ENCODE results near the gene TAF9B. TPM values are rescaled to one million over a fixed set of nuclear protein-coding genes. Genes with fewer than 3 reads are reported as not detected.
A peak's percentile ranks its signal among the peaks of the same experiment; 100 is the strongest.

TAF9B gene
- total and polyA plus RNA-seq, 5 donors from 2014 or later = 13.9 to 39.1 (median 36.6) TPM

- H3K36me3 ChIP-seq (ENCODE audit: control insufficient read depth, insufficient read depth, low read length) = peaks cover 47% of the 10 kb centered on the region
- no peak for ATAC-seq (ENCODE audit: low read depth in 2 of 2)
Observed at GRCh38 chrX:78111140-78111931, 28.1 kb downstream of the TAF9B start.

GRCh38 chrX:78109458-78109857 is 30.0 kb downstream of the TAF9B start:
- Histone ChIP-seq H3K4me1 (ENCODE audit: control insufficient read depth, insufficient read depth, low read length, poor library complexity, severe bottlenecking) (peaks cover 48% of the 10 kb centered on the region), H3K4me3 (ENCODE audit: low read depth, low read length) (peak overlapping the region; percentile 94), H3K9me3 (ENCODE audit: control insufficient read depth in 2 of 2, low read length in 2 of 2) (no peaks in the 10 kb centered on the region), H3K36me3 (ENCODE audit: control insufficient read depth, insufficient read depth, low read length) (peaks cover 28% of the 10 kb centered on the region), H3K27me3 (ENCODE audit: control insufficient read depth, insufficient read depth, low read length) (no peaks in the 10 kb centered on the region), H3K27ac (ENCODE audit: insufficient read depth, low read length, poor library complexity, severe bottlenecking) (no peak overlapping the region)
- H3K36me3 Mint-ChIP-seq = peaks cover 11% of the 10 kb centered on the region
- H3K27me3 Mint-ChIP-seq = no peaks in the 10 kb centered on the region
- no peak for DNase-seq
- peak overlapping the region in 3 of 4 donors; percentile 51 to 93 (median 74) for H3K4me3 Mint-ChIP-seq
- peak overlapping the region in 2 of 3 donors; percentile 70 to 93 for H3K27ac Mint-ChIP-seq
- no peaks in the 10 kb centered on the region for H3K9me3 Mint-ChIP-seq
- peaks cover 30 to 71% (median 42%) of the 10 kb centered on the region in 4 donors for H3K4me1 Mint-ChIP-seq
- ATAC-seq (ENCODE audit: low read depth in 2 of 2) = no peak

More at GRCh38 chrX:78111140-78111931, 28.1 kb downstream of the TAF9B start:
- Mint-ChIP-seq H3K36me3 (peaks cover 21% of the 10 kb centered on the region), H3K4me1 (peaks cover 24 to 75% (median 43%) of the 10 kb centered on the region in 4 donors), H3K27me3 (no peaks in the 10 kb centered on the region), H3K4me3 (peak overlapping the region in 1 of 4 donors; percentile 1), H3K27ac (peak overlapping the region in 1 of 3 donors; percentile 3), H3K9me3 (no peaks in the 10 kb centered on the region)
- H3K4me1 ChIP-seq (ENCODE audit: control insufficient read depth, insufficient read depth, low read length, poor library complexity, severe bottlenecking) = peaks cover 40% of the 10 kb centered on the region
- no peaks in the 10 kb centered on the region for H3K9me3 ChIP-seq (ENCODE audit: control insufficient read depth in 2 of 2, low read length in 2 of 2)
- H3K4me3 ChIP-seq (ENCODE audit: low read depth, low read length) = peak overlapping the region; percentile 7
- DNase-seq = no peak
- H3K27me3 ChIP-seq (ENCODE audit: control insufficient read depth, insufficient read depth, low read length) = no peaks in the 10 kb centered on the region
- H3K27ac ChIP-seq (ENCODE audit: insufficient read depth, low read length, poor library complexity, severe bottlenecking) = no peak overlapping the region

GRCh38 chrX:78106651-78106986 is 32.8 kb downstream of the TAF9B start:
- Histone ChIP-seq H3K27ac (ENCODE audit: insufficient read depth, low read length, poor library complexity, severe bottlenecking) (peak overlapping the region; percentile 93), H3K36me3 (ENCODE audit: control insufficient read depth, insufficient read depth, low read length) (peaks cover 6% of the 10 kb centered on the region), H3K9me3 (ENCODE audit: control insufficient read depth in 2 of 2, low read length in 2 of 2) (no peaks in the 10 kb centered on the region), H3K4me1 (ENCODE audit: control insufficient read depth, insufficient read depth, low read length, poor library complexity, severe bottlenecking) (peaks cover 45% of the 10 kb centered on the region), H3K4me3 (ENCODE audit: low read depth, low read length) (peak overlapping the region; percentile 94), H3K27me3 (ENCODE audit: control insufficient read depth, insufficient read depth, low read length) (no peaks in the 10 kb centered on the region)
- peak overlapping the region in 2 of 3 donors; percentile 87 to 93 for H3K27ac Mint-ChIP-seq
- H3K4me1 Mint-ChIP-seq = peaks cover 19 to 68% (median 48%) of the 10 kb centered on the region in 4 donors
- peak overlapping the region; percentile 92 to 97 (median 93) for H3K4me3 Mint-ChIP-seq
- H3K36me3 Mint-ChIP-seq = peaks cover 4% of the 10 kb centered on the region
- H3K9me3 Mint-ChIP-seq = no peaks in the 10 kb centered on the region
- no peaks in the 10 kb centered on the region for H3K27me3 Mint-ChIP-seq
- ATAC-seq (ENCODE audit: low read depth in 2 of 2) (no peak), DNase-seq (no peak)

- peak overlapping the region; percentile 60 to 93 (median 87) for H3K27ac Mint-ChIP-seq
- peaks cover 1% of the 10 kb centered on the region for H3K36me3 ChIP-seq (ENCODE audit: control insufficient read depth, insufficient read depth, low read length)
- H3K4me3 Mint-ChIP-seq = peak overlapping the region; percentile 92 to 97 (median 93)
- no peak for ATAC-seq (ENCODE audit: low read depth in 2 of 2)
- no peaks in the 10 kb centered on the region for H3K36me3 Mint-ChIP-seq
- H3K27me3 ChIP-seq (ENCODE audit: control insufficient read depth, insufficient read depth, low read length) = no peaks in the 10 kb centered on the region
- peaks cover 45% of the 10 kb centered on the region for H3K4me1 ChIP-seq (ENCODE audit: control insufficient read depth, insufficient read depth, low read length, poor library complexity, severe bottlenecking)
- peak overlapping the region; percentile 94 for H3K4me3 ChIP-seq (ENCODE audit: low read depth, low read length)
- H3K9me3 Mint-ChIP-seq = no peaks in the 10 kb centered on the region
- DNase-seq = peak in 2 of 3 donors; percentile 5 to 51
- H3K27me3 Mint-ChIP-seq = no peaks in the 10 kb centered on the region
- no peaks in the 10 kb centered on the region for H3K9me3 ChIP-seq (ENCODE audit: control insufficient read depth in 2 of 2, low read length in 2 of 2)
- peak overlapping the region; percentile 93 for H3K27ac ChIP-seq (ENCODE audit: insufficient read depth, low read length, poor library complexity, severe bottlenecking)
- H3K4me1 Mint-ChIP-seq = peaks cover 19 to 64% (median 46%) of the 10 kb centered on the region in 4 donors
Observed at GRCh38 chrX:78105944-78106650, 33.4 kb downstream of the TAF9B start.

GRCh38 chrX:78104447-78105176 is 34.8 kb downstream of the TAF9B start:
- Mint-ChIP-seq H3K27ac (peak overlapping the region; percentile 66 to 93 (median 84)), H3K9me3 (no peaks in the 10 kb centered on the region), H3K4me1 (peaks cover 19 to 60% (median 43%) of the 10 kb centered on the region in 4 donors), H3K36me3 (no peaks in the 10 kb centered on the region), H3K4me3 (peak overlapping the region; percentile 92 to 97 (median 93)), H3K27me3 (no peaks in the 10 kb centered on the region)
- Histone ChIP-seq H3K9me3 (ENCODE audit: control insufficient read depth in 2 of 2, low read length in 2 of 2) (no peaks in the 10 kb centered on the region), H3K27me3 (ENCODE audit: control insufficient read depth, insufficient read depth, low read length) (no peaks in the 10 kb centered on the region), H3K36me3 (ENCODE audit: control insufficient read depth, insufficient read depth, low read length) (no peaks in the 10 kb centered on the region), H3K4me1 (ENCODE audit: control insufficient read depth, insufficient read depth, low read length, poor library complexity, severe bottlenecking) (peaks cover 45% of the 10 kb centered on the region), H3K4me3 (ENCODE audit: low read depth, low read length) (peak overlapping the region; percentile 94), H3K27ac (ENCODE audit: insufficient read depth, low read length, poor library complexity, severe bottlenecking) (peak overlapping the region; percentile 93)
- no peak for ATAC-seq (ENCODE audit: low read depth in 2 of 2)
- DNase-seq = peak; percentile 23 to 48 (median 27)

- Mint-ChIP-seq H3K27ac (peak within 1 kb of the TSS; percentile 76 to 93 (median 93)), H3K9me3 (no peaks in the 10 kb centered on the region), H3K36me3 (no peaks in the 10 kb centered on the region), H3K4me1 (peaks cover 19 to 52% (median 36%) of the 10 kb centered on the region in 4 donors), H3K27me3 (no peaks in the 10 kb centered on the region), H3K4me3 (peak within 1 kb of the TSS; percentile 92 to 97 (median 93))
- Histone ChIP-seq H3K27me3 (ENCODE audit: control insufficient read depth, insufficient read depth, low read length) (no peaks in the 10 kb centered on the region), H3K4me3 (ENCODE audit: low read depth, low read length) (peak within 1 kb of the TSS; percentile 94), H3K36me3 (ENCODE audit: control insufficient read depth, insufficient read depth, low read length) (no peaks in the 10 kb centered on the region), H3K27ac (ENCODE audit: insufficient read depth, low read length, poor library complexity, severe bottlenecking) (peak within 1 kb of the TSS; percentile 93), H3K4me1 (ENCODE audit: control insufficient read depth, insufficient read depth, low read length, poor library complexity, severe bottlenecking) (peaks cover 40% of the 10 kb centered on the region), H3K9me3 (ENCODE audit: control insufficient read depth in 2 of 2, low read length in 2 of 2) (no peaks in the 10 kb centered on the region)
- ATAC-seq (ENCODE audit: low read depth in 2 of 2) (peak; percentile 97), DNase-seq (peak; percentile 90 to 97 (median 93))
Observed at GRCh38 chrX:78103623-78104446, 35.6 kb downstream of the TAF9B start, which contains the start of gene PGK1. PGK1 (plus strand) TSS chrX:78104248; CDS start chrX:78104341, 93 bp downstream.
